NCI-H524 (cell line): Measurements from ENCODE around the gene RHBDF1.

Source experiments
- DNase-seq, 2 experiments: peaks; one replicate each; lab custom pipeline; 2025; lab: John Stamatoyannopoulos, UW

RHBDF1 gene

DNA sequence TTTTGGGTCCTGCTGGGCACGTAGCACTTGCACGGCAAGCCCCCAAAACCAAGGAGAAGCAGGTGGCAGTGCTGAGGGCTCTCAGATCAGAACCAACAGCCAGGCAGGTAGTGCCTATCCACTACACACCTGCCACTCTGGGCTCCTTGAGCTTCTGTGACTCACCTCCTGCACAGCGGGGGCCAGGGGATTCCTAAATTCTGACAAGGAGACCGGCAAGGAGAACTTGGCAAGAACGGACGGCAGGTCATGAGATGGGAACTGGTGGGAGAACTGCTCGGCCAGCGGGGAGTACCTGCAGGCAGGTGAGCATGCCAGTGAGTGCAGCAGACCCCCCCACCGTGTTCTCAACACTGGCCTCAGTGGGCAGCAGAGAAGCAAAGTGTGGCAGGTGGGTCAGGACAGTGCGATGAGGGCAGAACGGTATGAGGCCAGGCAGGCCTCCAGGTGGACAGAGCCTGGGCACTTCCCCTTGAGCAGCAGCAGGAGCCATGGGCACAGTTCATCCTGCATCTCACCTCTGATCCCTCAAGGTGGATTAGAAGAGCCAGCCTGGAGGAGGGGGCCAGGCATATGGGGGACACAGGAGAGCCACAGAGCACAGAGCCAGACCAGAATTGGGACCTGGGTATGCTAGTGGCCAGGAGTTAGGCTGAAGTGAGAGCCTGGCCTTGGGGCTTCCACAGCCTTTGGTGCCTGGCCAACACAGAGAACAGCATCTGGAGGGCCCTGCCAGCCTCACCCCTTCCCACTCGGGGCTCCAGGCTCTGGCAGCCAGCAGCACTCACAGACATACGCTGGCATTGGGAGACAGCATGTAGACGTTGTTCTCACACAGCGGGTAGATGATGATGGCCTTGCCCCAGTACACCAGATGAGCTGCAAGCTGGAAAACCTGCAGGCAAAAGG is 20.3 kb upstream of the RHBDF1 start:
- DNase-seq: no peak

DNA sequence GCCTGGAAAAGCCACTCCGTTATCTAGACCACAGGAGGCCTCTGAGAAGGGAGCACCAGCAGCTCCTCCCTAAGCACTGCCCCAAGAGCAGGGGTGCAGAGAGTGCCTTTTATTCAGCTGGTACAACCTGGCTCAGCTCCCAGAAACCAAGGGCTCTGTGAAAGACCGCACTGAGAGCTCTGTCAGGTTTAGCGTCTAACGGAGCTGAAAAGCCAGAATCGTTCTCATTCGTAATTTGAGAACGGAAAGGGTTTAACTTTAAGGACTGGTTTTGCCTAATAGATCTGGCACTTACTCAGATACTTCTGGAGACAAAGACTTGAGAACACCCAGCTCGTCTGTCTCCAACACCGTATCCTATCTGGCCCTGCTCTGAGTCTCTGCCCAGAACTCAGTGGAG is 19.1 kb upstream of the RHBDF1 start:
- DNase-seq: no peak

DNA sequence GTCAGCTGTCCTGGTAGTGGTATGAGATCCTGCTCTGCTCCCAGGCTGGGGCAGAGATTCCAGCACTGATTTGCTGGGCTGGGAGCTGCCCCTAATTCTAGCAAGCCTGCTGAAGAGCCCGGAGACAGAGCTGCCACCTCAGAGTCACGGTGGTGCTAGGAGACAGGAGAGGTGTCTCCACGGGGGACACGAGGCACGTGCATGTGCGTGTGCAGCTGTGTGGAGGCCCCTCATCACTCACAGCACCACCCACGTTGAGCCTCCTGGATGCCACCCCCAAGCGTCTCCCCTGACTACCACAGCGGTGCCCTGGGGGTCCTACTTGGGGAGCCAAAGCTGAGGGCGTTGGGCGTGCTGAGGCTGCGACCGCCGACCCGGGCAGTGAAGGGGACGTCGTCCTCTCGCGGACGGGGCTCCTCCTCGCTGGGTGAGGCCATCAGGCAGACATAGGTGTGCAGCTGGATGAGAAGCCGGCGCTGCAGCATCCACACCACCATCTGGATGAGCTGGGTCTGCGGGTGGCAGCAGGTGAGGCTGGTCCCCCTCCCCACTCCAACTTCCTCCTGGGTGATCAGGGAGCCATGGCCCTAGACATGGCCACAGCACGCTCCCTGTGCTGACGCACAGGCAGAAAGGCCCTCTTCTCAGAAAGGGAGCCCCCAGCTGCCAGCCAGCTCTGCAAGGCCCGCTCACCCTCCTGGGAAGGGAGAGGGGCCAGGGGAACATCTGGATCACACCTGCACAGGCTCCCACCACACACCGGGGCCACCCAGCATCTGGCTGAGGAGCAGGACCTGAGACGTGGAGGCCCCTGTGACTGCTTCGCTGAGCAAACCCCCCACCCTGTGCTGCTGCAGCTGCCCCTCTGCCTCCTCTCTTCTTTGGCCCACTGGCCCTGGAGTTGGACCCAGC is 17.2 kb upstream of the RHBDF1 start:
- DNase-seq: no peak

DNA sequence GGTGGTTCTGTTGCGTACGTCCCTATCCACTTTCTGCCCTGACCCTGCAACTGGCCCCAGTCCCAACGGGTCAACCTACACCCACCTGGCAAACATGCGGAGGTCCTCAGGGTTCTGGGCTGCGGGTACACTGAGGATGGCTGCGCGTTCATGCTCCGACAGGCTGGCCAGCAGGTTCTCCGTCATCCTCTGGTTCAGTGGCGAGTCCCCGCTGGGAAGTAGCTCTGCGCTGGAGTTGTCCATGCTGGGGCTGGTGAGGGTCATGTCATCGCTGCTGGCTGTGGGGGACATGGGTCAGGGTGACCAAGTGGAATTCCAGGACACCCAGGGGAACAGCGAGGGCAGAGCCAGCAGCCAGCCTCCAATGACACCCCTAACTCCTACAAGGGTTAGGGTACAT is 16.2 kb upstream of the RHBDF1 start:
- DNase-seq: no peak

DNA sequence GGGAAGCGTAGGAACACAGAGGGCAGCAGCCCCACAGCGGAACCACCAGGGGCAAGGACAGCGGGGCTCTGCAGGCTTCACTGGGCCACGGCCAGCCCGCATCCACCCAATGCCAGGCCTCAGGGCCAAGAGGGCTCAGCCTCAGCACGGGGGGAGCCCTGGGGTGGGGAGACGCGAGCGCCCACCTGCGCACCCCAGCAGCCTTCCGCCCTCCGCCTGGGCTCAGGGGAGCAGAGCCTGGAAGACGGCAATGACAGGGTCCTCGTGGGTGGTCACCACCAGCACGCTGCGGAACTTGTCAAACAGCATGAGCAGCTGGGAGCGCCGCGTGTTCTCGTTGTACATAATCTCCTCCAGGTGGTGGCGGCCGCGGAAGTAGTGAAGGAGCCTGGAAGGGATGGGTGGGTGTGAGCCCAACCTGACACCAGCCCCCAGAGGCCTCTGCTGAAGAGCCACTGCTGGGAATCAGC is 14.1 kb upstream of the RHBDF1 start:
- DNase-seq: peak in 1 of 2 experiments; percentile 33

DNA sequence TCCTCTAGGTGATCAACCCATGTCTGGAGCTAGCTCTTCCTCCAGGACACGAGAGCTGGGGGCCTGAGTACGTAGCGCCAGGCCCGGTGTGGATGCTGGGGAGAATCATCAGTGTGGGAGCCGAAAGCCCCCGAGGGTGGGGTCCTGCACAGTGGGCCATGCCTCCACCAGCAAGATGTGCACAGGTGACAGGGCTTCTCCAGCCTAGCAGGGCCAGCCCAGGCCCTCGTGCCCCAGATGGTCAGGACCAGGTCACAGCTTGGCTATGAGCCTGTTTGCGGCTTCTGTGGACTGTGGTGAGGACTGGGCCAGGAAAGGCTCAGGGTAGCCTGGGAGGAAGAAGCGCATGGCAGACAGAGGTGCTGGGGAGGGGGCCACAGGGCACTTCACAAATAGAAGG is 13.4 kb upstream of the RHBDF1 start:
- no peak for DNase-seq

DNA sequence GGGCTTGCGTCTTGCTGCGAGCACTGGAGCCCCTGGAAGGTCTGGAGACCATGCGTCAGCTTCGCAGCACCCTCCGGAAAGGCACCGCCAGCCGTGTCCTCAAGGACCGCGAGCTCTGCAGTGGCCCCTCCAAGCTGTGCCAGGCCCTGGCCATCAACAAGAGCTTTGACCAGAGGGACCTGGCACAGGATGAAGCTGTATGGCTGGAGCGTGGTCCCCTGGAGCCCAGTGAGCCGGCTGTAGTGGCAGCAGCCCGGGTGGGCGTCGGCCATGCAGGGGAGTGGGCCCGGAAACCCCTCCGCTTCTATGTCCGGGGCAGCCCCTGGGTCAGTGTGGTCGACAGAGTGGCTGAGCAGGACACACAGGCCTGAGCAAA is 13.0 kb upstream of the RHBDF1 start:
- DNase-seq: no peak

DNA sequence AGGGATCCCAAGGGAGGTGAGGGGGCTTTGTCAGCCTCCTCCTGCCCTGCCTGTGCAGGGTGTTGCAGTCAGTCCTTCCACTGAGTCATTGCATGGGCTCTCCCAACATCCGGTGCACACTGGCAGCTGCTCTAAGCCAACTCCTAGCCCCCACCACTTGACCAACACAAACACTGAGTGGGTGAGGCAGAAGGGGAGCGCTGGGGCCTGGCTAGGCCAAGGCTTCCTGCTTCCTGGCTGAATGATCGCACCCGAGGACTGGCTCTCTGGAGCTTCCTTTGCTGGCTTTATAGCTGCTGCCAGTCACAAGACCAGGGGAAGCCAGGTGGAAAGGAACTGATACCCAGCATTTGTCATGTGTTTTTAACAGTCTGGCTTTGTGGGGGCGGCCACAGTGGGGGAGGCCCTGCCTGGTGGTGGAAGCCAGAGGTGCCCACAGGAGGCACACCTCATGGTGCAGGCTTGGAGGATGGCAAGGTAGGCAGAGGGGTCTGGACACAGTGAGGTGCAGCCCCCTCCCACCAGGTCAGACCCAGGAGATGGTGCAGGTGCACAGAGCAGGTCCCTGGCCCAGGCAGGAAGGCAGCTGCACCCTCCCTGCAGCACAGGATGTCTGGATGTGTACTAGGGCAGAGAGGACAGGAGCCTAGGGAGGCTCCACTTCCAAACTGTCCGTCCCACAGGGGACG is 12.4 kb upstream of the RHBDF1 start:
- DNase-seq: no peak

DNA sequence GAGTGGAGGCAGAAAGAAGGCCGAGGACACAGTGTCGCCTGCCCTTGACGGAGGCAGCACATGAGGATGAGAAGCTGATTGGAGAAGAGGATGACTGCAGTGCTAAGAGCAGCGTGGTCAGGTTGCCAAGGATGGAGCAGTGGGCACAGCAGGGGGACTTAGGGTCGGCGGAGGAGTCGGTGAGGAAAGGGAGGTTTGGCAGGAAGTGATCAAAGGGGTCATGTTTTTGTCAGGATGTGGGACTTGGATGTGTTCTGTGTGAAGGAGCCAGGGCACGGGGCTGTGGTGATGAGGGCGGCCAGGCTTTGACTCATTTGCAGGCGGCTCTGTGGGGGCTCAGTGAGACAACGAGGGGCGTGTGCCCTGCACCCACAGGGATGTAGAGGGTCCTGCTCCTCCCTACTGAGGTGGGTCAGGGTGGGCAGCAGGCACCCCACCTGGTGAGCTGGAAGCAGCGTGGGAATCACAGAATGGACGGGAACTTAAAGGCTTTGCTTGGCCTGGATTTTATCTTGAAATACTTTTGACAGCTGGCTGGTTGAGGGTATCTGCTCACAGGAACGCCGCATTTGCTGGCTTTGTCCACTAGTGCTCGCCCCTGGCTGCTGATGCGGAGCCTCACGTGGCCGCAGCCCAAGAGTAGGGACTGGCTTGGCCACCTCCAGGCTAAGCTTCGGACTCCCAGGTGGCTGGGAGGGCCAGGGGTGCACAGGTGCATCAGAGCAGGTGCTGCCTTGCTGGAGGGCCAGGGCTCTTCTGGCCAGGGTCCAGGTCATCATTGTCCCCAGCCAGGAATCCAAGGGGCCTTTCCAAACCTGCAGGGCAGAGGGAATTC is 11.6 kb upstream of the RHBDF1 start:
- no peak for DNase-seq

DNA sequence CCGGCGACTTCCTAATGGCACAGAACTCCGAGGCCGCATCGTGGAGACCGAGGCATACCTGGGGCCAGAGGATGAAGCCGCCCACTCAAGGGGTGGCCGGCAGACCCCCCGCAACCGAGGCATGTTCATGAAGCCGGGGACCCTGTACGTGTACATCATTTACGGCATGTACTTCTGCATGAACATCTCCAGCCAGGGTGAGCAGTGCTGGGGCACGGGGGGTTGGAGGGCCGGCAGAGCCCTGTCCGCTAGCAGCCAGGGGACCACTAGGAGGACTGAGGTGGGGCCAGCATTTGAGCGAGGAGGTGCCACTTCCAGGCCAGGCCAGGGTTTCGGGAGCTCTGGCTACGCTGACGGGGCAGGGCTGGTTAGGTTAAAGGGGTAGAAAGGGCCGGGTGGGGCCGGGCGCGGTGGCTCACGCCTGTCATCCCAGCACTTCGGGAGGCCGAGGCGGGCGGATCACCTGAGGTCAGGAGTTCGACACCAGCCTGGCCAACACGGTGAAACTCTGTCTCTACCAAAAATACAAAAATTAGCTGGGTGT is 10.7 kb upstream of the RHBDF1 start:
- no peak for DNase-seq

DNA sequence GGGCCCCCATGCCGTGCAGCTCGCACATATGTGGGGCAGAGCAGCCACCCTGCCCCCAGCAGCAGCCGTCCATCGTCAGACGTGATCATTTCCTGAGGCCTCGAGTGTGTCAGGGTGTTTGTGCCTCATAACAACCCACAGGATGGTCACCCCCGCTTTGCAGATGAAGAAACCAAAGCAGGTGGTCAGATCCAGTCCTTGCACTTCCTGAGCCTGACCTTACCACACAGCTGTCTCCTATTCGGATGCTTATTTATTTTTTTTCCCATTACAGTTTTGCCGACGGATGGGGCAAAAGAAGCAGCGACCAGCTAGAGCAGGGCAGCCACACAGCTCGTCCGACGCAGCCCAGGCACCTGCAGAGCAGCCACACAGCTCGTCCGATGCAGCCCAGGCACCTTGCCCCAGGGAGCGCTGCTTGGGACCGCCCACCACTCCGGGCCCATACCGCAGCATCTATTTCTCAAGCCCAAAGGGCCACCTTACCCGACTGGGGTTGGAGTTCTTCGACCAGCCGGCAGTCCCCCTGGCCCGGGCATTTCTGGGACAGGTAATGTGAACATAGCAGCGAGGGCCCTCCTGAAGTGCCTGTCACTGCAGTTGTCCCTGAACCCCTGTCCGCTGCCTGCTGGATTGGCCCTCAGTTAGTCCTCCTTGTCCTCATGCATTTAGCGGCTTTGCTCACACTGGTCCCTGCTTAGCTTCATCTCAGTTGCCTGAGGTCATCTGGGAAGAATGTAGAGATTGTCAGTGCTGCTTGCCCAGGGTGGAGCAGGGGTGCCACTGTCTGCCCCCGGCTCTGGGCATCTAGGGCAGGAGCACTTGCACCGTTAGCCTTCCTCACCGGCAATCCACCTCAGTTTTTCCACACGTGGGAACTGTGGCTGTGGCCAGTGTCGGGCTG is 7.0 kb upstream of the RHBDF1 start:
- no peak for DNase-seq

DNA sequence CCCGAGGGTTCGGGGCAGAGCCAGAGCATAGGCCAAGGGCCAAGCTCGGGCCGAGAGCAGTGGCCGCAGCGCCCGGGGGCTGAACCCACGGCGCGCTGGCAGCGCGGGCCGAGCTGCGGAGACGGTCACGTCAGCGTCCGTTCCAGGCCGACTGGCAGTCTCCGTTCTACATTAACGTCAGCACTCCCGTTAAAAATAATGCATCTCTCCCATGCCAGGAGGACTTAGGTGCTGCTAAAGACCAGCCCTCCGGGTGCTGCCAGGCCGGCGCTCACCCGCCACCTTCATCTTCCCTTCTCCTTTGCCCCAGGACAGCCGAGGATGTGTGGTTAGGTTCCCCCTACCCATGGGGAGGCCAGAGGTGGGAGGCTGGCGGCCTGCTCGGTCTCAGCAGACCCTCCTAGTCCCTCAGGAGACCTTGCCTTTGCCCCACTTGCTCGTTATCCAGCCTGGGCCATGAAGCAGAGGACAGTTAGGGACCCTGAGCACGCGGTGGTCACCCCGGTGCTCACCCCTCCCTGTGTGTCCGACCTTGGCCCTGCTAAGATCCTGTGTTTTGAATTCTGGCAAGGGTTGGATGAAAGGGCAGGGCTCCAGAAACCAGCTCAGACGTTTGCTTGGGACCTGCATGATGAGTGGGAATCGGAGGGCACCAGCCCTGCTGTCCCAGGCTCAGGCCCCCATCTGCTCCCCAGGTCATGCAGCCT is 6.2 kb upstream of the RHBDF1 start:
- no peak for DNase-seq

DNA sequence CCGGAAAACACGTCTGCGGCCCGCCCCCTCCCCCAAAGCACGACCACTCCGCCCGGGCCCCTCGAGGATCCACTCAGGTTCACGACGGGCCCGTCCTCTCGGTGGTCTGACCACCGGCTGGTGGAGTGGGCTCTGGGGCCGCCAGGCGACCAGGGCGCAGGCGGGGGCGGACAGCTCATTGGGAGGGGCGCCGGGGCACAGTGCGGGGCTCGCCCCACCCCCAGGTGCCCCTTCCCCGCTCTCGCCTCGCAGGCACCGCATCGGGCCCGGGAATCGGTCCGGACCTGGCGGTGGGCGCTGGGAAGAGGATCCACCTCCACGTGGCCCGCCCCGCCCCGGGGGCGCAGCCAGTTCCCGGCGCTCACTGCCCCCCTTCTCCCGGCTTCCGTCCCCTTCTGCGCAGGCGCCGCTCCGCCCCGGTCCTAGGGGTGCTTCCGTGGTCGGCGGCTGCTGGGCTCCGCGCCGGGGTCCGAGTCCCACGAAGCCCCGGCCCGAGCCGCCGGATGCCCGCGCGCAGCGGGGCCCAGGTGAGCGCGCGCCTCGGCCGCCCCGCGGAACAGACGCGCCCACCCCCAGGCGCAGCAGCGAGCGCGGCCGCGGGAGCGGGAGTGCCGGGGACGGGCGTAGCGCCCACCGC is 5.5 kb upstream of the RHBDF1 start, which contains the start of gene MPG:
MPG (plus strand) TSS at position 419 of the 637 bp plus-strand sequence; CDS start at position 504, 85 bp downstream.
- DNase-seq: peak; percentile 69 to 78

DNA sequence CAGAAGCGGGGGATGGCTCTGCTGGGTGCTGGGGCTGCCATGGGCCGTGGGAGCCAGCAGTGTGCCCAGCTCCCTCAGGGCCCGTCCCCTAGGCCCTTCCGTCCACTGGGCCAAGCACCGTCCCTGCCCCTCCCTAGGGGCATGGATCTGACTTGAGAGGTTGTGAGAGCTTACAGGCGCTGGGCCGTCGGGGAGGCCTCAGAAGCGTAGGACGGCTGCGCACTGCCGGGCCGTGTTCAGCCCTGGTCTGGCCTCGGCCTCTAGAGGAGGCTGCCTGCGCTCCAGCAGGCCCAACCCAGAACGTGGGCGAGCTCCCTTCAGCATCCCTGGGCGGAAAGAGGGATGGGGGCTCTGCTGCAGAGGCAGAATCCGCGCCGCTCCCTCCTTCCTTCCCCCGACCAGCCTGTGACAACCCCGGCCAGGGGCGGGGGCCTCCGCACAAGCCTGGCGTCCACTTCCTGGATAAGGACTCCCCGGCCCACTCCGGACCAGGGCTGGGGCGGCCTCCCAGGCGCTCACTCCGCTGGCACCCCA is 4.9 kb upstream of the RHBDF1 start:
- DNase-seq: peak in 1 of 2 experiments; percentile 33

DNA sequence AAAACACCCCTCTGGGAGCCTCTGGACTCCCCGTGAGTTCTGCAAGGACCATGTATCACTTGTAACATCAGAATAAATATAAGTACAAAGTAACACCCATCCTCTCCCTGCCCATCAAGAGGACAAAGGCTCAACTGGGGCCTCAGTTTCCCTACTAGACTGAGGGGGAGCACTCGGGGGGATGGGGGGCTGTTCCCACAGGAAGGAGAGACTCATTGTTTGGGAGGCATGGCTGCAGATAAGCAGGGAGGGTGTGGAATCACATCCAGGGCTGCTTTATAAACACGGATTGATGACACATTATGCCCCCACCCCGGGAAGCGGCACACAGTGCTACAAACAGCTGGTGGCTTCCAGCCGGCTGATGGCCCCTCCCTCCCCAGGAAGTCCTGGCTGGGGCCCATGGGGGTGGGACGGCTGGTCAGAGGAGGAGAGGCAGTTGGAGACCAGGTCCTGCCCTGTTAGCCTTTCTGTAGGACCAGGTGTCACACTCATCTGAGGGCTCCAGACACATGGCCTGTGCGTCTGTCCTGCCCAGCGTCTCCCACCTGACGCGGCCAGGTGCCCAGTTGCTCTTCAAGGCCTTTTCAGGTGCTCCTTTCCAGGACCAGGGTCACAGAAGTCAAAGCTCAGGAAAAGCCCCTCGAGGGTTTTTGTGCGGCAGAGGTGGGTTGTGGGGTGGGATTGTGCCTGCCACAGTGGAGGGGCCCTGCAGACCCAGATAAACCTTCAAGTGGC is 4.3 kb upstream of the RHBDF1 start:
- DNase-seq: peak in 1 of 2 experiments; percentile 32

DNA sequence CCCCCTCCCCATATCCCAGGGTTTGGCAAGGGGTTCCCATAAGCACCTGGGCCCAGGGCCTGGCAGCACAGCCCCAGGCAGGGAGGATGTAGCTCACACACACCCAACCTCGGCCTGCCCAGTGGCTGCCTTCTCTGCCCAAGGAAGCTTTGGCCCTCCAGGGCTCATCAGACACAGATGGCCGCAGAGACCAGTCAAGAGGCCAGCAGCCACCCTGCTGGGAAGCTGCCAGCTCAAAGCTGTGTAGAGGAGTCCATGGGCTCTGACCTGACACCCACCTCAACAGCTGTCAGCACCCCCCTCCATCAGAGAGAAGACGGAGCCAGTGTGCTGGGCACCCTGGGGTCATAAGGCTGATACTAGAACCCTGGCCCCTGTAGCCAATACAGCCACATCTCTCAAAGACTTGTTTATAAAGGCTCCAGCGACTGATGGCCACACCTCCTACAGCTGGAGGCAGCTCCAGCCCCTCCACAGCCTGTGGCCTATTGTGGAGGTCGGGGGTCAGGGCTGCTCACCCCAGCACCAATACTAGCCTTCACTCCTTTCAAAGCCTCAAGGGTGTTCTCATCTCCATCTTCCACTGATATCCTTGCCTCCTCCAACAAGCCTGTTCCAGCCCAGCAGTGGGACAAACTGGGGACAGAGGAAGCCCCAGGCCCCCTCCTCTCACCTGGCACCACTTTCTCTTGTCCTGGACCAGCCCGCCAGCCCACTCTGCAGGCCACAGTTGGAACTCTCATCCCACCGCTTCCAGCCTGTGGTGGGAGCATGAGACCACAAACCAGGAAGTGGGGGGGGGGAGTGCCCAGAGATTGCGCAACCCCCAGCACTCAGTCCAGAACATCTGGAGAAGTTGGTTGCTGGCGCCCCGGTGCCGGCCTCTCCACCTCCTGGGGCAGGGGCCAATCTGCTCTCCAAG is 3.4 kb upstream of the RHBDF1 start:
- DNase-seq: peak in 1 of 2 experiments; percentile 30
